Neural crest cell (in vitro differentiated cells): ENCODE measurements around the gene CCL20. TPM values are rescaled to one million over a fixed set of nuclear protein-coding genes. Genes with fewer than 3 reads are reported as not detected.
A peak's percentile ranks its signal among the peaks of the same experiment; 100 is the strongest.

ENCODE experiments used
- DNase-seq: peaks from one replicate; pipeline ENCODE4 v3.0.0; 2021; ENCODE audit warnings: low read depth, mixed read lengths, low spot score
- H3K27ac Mint-ChIP-seq: one replicate; pipeline ENCODE4 v1.8.0; 2021; ENCODE audit warnings: mild to moderate bottlenecking, mixed read lengths; ENCODE audit not compliant: unreplicated experiment
- H3K27me3 Mint-ChIP-seq: 2 replicates; pipeline ENCODE4 v1.8.0; 2021; ENCODE audit warnings: low read depth, mild to moderate bottlenecking, mixed read lengths
- H3K36me3 Mint-ChIP-seq: 2 replicates; pipeline ENCODE4 v1.8.0; 2021; ENCODE audit warnings: low read depth, mild to moderate bottlenecking, mixed read lengths
- H3K4me1 Mint-ChIP-seq: 2 replicates; pipeline ENCODE4 v1.8.0; 2021; ENCODE audit warnings: mixed read lengths
- H3K4me3 Mint-ChIP-seq: one replicate; pipeline ENCODE4 v1.8.0; 2021; ENCODE audit warnings: mild to moderate bottlenecking, mixed read lengths
- H3K9me3 Mint-ChIP-seq: 2 replicates; pipeline ENCODE4 v1.8.0; 2021; ENCODE audit warnings: mixed read lengths
- total RNA-seq: library from RNA; stranded (reverse); gene quantifications from 2 replicates; pipeline ENCODE4 v1.2.1, GENCODE V29; 2021
- TF ChIP-seq, protein P1 (sequence below): fragments of 200-600 bp; sonication (generic); conservative IDR thresholded peaks from 2 replicates; pipeline ENCODE4 v1.5.0; 2021; ENCODE audit warnings: antibody characterized with exemption, mild to moderate bottlenecking

The CCL20 gene
- total RNA-seq, 1 donor from 2014 or later: not detected

DNA sequence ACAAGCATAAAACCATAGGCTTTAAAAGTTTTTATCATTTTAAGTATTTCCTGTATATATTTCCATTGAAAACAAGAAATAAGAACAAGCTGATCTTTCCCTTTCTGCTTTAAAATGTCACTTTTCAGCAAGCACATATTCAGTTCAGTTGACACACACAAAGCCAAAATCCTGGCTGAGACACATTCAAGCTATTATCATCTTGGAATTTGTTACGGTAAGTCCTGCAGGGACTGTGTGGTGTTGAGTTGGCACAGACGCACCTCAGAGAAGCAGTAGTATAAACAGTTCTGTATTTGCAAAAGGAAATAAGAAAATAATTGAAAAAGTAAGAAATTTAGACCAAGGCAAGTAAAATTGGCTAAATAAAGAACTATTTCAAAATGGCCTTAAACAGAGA is 47.4 kb downstream of the CCL20 start:
- Mint-ChIP-seq H3K27me3 (no peaks in the 10 kb centered on the region), H3K36me3 (no peaks in the 10 kb centered on the region), H3K4me1 (no peaks in the 10 kb centered on the region), H3K9me3 (no peaks in the 10 kb centered on the region), H3K4me3 (no peak overlapping the region), H3K27ac (no peak overlapping the region)
- DNase-seq: no peak
- TF ChIP-seq, protein P1, sequence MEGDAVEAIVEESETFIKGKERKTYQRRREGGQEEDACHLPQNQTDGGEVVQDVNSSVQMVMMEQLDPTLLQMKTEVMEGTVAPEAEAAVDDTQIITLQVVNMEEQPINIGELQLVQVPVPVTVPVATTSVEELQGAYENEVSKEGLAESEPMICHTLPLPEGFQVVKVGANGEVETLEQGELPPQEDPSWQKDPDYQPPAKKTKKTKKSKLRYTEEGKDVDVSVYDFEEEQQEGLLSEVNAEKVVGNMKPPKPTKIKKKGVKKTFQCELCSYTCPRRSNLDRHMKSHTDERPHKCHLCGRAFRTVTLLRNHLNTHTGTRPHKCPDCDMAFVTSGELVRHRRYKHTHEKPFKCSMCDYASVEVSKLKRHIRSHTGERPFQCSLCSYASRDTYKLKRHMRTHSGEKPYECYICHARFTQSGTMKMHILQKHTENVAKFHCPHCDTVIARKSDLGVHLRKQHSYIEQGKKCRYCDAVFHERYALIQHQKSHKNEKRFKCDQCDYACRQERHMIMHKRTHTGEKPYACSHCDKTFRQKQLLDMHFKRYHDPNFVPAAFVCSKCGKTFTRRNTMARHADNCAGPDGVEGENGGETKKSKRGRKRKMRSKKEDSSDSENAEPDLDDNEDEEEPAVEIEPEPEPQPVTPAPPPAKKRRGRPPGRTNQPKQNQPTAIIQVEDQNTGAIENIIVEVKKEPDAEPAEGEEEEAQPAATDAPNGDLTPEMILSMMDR: no peak

DNA sequence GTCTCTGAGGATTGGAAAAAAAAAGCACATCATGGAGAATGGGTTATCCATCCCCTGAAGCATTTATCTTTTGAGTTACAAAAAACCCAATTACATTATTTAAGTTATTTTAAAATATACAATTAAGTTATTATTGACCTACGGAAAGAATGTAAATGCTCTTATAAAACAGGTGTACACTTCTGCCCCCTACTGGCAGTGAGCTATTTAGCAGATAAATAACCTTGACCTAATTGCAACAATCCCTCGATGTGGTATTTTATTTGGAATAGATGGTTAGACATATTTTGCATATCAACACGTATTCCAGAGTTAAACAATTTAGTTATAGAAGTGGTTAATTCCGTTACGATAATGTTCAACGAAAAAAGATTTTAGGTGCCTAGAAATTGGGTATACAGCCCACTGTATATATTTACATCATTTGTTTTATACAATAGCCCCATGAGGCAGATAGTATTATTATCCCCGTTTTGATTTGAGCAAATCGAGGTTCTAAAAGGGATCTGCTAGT is 48.6 kb downstream of the CCL20 start:
- H3K36me3 Mint-ChIP-seq: no peaks in the 10 kb centered on the region
- no peak overlapping the region for H3K4me3 Mint-ChIP-seq
- H3K27ac Mint-ChIP-seq: no peak overlapping the region
- TF ChIP-seq, protein P1: peak; percentile 86
- H3K4me1 Mint-ChIP-seq: no peaks in the 10 kb centered on the region
- peak; percentile 32 for DNase-seq
- no peaks in the 10 kb centered on the region for H3K27me3 Mint-ChIP-seq
- H3K9me3 Mint-ChIP-seq: no peaks in the 10 kb centered on the region

DNA sequence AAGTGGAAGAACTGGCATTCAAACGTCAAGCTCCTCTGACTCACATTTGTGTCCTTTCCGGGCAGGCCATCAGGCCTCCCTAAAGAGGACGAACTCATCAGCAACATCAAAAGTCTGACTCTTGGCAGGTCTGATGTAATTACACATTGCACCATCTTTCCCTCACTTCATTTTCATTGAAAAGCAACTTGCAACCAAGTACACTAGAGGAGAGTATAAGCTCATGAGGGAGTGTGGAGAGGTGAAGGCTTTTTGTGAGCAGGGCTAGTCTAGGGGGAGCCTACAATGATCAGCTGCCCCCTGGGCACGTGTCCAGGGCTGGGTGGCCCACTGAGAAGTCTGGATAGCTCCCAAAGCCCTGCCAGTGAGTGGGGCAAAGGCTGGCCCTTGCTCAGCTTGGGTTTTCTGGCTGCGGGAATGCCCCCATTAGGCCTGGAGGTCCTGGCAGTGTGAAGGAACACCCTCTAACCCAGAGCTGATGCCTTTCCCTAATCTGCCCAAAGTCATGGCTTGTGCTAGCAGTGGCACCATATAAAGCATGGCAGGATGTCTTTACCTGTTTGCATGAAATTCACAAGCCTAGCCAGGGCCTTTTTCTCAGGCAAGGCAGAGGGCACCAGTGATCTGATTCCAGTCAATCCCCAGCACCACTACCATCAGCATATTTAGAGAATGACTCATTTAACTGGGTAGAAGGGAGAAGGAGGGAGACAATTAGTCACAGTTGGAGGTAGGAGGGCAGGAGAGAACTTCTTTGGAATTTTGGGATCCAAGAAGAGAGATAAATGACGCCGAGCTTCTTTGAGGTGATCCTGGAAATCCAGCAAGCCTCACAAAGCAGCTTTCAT is 49.3 kb downstream of the CCL20 start:
- Mint-ChIP-seq H3K4me3 (no peak overlapping the region), H3K27ac (no peak overlapping the region)
- no peak for DNase-seq

DNA sequence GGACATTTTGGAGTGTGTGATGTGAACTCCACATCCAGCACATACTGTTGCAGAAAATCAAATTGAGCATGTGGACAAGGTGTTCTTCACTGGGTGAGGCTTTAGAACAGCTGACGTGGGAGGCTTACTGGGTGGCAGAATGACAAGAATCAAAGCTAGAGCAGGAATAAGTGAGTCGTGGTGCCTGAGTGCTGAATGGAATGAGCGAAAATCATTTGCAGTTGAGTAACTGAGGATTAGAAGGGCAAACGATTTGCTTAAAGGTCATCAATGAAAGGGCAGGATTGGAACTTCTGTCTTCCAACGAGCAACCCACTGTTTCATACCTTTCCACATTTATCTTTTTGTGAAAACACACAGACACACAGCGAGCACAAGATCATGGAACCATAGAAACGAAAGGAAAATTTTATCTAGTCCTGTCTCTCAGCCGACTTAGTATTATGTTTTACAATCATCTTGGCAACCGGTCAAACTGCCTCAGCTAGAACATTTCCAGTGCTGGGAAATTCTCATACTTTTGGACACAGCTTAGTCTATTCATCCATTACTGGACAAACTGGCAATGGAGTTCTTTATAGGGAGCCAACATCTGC is 50.6 kb downstream of the CCL20 start:
- no peaks in the 10 kb centered on the region for H3K36me3 Mint-ChIP-seq
- no peaks in the 10 kb centered on the region for H3K4me1 Mint-ChIP-seq
- H3K27me3 Mint-ChIP-seq: peaks cover under 1% of the 10 kb centered on the region
- H3K27ac Mint-ChIP-seq: no peak overlapping the region
- no peak overlapping the region for H3K4me3 Mint-ChIP-seq
- TF ChIP-seq, protein P1: no peak
- no peak for DNase-seq
- no peaks in the 10 kb centered on the region for H3K9me3 Mint-ChIP-seq

More for the DNA sequence above, 49.3 kb downstream of the CCL20 start:
- Mint-ChIP-seq H3K36me3 (no peaks in the 10 kb centered on the region), H3K27me3 (no peaks in the 10 kb centered on the region), H3K4me1 (no peaks in the 10 kb centered on the region), H3K9me3 (no peaks in the 10 kb centered on the region)
- TF ChIP-seq, protein P1: no peak

DNA sequence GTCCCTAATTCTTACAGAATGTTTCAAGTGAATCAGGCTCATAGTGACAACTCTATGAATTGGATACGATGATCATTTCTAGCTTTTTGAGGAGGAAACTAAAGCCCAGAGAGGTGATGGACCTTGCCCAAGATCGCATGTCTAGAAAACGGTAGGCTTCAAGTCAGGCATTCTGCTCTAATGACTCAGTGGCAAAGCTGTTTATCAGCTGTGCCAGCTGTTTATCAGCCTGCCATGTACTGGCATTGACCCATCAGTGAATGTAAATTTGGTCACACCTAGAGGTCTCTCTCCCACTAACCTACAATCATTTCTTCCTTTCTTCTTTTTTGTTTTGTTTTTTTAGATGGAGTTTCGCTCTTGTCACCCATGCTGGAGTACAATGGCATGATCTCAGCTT is 51.6 kb downstream of the CCL20 start:
- Mint-ChIP-seq H3K4me3 (no peak overlapping the region), H3K4me1 (no peaks in the 10 kb centered on the region), H3K9me3 (no peaks in the 10 kb centered on the region), H3K27me3 (peaks cover 6% of the 10 kb centered on the region), H3K36me3 (no peaks in the 10 kb centered on the region), H3K27ac (no peak overlapping the region)
- DNase-seq: no peak
- TF ChIP-seq, protein P1: no peak

Other genes starting within 250 kb of the CCL20 start
- gene SCYGR2, start 214.9 kb upstream of the CCL20 start, total RNA-seq: not detected in 2 replicates
- gene SCYGR3, start 199.0 kb upstream of the CCL20 start, total RNA-seq: not detected in 2 replicates
- gene SCYGR4, start 196.3 kb upstream of the CCL20 start, total RNA-seq: not detected in 2 replicates
- gene SCYGR5, start 147.0 kb upstream of the CCL20 start, total RNA-seq: not detected in 2 replicates
- gene SLC19A3, start 95.8 kb upstream of the CCL20 start, total RNA-seq: 0.54 and 1.1 TPM in 2 replicates
- gene SCYGR6, start 89.1 kb upstream of the CCL20 start, total RNA-seq: not detected in 2 replicates
- not detected in 2 replicates for gene SCYGR7, start 85.5 kb upstream of the CCL20 start, total RNA-seq
- not detected in 2 replicates for gene SCYGR8, start 67.9 kb upstream of the CCL20 start, total RNA-seq
- gene DAW1, start 57.8 kb downstream of the CCL20 start, total RNA-seq: not detected in 2 replicates